Activated T-cell treated with anti-CD3 and anti-CD28 coated beads for 4 hours (primary cell): Measurements from ENCODE around the gene TBX19.
"Not testable (repeated sequence)": the region's sequence is repeated elsewhere in the genome, so short reads cannot be mapped to it uniquely, and the experiment has no call there.

Experiments used
- DNase-seq: peaks from one replicate; pipeline ENCODE4 v3.0.0-alpha.2; 2020

TBX19 gene

DNA sequence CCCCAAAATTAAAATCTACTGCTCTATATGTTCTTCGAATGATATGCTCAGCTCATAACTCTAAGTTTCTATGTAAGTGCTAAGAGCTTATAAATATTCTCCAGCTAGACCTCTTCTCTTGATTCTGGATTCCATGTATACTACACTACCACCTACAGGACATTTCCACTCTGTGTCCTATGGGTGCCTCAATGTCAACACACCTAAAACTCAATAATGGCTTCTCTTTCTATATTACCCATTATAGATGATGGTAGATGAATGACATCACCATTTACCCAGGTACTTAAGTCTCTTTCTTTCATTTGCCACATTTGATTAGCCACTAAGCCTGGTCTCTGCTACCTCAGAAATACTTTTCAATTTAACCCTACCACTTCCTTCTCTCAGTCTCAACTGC, 41.3 kb downstream of the TBX19 start:
- DNase-seq = no peak

DNA sequence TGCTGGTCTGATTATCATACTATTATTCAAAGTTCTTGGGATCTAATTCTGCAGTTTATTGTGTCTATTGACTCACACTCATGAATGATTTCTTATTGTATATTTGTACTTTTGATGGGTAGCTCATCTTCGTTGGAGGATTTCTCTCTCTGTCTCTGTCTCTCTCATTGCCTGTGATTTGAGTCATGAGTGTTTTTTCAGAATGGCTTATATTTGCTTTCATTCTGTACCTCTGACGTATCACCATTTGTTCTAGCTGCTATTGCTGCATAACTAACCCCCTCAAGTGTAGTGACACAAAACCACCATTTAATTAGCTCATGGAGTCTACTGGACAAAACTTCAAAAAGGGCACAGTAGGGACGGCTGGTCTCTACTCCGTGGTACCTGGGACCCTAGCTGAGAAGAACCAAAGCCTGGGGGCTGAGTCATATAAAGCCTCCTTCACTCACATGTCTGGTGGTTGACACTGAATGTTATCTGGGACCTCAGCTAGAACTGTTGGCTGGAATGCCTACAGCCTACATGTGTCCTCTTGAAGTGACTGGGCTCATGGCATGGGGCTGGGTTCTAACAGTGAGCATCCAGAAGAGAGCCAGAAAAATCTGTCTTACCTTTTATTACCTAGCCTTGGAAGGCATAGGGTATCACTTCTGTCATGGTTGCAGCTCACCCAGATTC, 44.2 kb downstream of the TBX19 start:
- DNase-seq = no peak

DNA sequence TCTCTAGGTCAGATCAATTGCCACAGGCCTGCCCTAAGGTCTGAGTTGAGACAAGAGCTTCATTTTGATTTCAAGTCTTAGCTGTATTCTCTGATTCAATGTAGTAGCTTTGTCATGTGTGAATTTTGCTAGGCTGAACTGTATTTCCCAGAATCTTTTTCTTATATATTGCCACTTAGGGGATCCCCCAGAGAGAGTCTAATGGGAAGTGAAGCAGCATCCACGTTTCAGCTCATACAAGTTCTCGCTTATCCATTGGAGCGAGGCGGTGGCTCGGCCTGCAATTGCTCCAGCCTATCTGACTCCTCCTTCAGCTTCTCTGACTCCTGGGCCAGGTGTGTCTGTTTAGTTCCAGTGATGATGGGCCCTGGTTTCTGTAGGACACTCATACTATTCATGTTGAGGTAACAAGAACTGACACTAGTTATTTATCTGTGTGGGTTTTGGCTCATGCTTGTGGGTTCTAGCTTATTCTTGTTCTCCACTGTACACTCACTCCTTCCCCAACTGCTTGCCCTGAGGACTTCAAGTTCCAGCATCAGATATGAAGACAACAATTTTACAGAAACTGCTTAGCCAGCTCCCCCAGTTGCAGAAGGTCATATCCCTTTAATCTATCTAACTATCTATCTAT, 48.2 kb downstream of the TBX19 start:
- DNase-seq = no peak

DNA sequence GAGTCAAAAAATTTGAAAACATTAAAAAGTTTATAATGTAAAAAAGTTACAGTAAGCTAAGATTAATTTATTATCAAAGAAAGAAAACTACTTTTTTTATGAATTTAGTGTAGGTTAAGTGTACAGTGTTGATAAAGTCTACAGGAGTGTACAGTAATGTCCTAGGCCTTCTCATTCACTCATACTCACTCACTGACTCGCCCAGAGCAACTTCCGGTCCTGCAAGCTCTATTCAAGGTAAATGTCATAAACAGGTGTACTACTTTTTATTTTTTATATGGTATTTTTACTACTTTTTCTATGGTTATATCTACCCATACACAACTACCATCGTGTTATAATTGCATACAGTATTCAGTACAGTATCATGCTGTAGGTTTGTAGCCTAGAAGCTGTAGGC, 49.6 kb downstream of the TBX19 start:
- DNase-seq = no peak

GRCh38 chr1:168331569-168331968, 50.9 kb downstream of the TBX19 start:
- no peak for DNase-seq

DNA sequence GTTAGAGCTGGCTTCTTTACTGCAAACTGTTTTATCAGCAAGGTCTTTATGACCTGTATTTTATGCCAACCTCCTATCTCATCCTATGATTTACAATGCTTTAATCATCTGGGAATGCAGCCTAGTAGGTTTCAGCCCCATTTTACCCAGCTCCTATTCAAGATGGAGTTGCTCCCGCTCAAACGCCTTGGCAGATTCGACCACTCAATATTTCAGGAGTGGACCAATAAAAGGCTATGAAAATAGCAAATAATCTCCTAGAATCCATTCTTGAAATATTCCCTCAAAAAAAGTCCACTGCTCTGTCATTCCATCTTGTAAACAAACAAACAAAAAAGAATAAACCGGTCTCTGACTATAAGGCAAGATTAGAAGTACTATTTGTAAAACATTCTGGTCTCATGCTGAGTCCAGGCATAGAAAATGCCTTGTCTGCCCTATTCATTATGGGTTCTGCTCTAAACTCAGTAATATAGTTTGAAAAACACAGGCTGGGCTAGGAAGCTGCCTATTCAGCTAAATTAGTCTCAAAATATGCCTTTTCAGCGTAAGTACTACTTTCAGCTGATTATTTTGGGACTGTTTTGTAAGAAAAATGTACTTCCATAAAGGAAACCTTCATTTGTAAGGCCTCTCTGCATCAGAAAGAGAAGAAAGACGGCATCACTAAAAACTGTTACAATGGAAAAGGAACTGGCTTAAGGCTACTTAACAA, 53.0 kb downstream of the TBX19 start:
- DNase-seq = no peak

DNA sequence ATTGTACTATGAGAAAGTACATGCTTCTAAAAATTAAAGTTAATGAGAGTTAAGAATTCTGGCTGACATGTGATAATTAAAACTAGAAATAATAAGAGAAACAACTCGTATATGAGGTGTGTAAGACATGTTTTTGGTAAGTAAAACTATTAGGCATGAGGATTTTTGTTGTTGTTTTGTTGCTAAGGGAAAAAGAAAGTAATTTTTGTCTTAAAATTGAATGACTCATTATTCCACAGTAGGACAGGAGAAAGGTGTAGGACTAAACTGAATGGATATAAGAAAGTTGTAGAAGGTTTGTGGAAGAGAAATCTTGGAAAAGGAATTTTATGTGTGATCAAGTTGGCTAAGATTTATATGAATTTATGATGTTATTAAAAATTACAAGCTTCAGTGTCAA, 54.8 kb downstream of the TBX19 start:
- DNase-seq = no peak

- no peak for DNase-seq
These were observed 58.2 kb downstream of the TBX19 start for GRCh38 chr1:168338589-168339503.

- no peak for DNase-seq
These were observed 60.3 kb downstream of the TBX19 start for GRCh38 chr1:168340781-168341482.

DNA sequence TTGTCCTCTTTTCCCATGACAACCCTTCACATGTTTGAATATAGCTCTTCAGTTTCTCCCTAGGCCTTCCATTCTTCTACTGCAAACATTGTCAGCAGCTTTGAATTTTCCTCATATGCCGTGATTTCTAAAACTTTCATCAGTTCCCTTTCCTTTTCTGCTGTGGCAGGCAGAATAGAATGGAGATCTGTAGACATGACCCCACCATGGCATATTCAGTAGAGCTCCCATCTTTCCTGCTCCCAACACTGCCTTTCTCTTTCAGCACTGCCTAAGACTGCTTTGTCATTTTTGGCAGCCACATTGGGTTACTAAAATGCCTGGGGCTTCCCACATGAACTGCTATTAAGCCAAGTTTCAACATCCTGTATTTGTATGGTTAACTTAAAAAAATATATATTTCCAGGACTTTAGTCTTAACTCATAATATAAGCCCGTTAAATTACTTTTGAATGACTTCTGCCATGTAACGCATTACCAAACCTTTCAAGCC, 60.9 kb downstream of the TBX19 start:
- no peak for DNase-seq

DNA sequence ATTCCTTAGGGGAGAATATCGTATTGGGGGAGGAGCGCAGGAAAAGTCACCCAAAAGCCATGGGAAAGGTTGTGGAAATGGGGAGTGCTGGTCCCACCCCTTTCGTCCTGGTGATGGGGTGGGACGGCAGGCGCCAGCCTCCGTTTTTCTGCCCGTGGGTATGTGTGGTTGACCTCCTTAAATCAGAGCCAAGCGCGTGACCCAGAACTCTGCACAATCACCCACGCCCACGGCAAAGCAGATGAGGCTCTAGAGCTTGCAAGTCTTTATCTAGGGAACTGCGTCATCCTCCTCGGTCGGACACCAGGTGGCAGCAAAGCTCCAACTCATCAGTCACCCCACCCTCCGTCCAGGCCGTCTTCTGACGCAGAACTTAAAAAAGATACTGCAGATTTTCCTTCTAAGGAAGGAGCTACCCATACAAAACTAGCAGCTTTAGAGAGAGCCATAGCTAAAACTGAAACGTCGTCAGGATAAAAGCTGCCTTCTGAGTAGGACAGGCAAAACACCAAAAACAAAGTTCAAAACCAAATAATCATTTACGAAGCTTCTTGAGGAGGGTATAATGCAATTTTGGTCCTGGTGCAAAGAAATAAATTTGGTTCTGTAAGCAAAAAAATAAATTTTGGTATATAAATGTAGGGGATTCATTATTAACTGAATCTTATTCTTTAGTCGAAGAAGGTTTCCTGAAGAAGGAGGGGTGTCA, 62.0 kb downstream of the TBX19 start:
- peak; percentile 85 for DNase-seq

GRCh38 chr1:168343566-168343965, 62.9 kb downstream of the TBX19 start:
- no peak for DNase-seq

- no peak for DNase-seq
These were observed 63.8 kb downstream of the TBX19 start for GRCh38 chr1:168344517-168344916.

GRCh38 chr1:168345939-168346338, 65.3 kb downstream of the TBX19 start:
- no peak for DNase-seq

DNA sequence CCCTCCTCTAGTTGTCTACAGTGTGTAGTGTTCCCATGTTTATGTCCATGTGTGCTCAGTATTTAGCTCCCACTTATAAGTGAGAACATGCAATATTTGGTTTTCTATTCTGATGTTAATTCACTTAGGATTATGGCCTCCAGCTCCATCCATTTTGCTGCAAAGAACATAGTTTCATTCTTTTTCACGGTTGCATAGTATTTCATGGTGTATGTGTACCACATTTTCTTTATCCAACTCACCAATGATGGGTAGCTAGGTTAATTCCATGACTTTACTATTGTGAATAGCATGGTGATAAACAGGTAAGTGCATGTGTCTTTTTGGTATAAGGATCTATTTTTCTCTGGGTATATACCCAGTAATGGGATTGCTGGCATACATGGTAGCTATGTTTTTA, 67.0 kb downstream of the TBX19 start:
- DNase-seq = no peak

DNA sequence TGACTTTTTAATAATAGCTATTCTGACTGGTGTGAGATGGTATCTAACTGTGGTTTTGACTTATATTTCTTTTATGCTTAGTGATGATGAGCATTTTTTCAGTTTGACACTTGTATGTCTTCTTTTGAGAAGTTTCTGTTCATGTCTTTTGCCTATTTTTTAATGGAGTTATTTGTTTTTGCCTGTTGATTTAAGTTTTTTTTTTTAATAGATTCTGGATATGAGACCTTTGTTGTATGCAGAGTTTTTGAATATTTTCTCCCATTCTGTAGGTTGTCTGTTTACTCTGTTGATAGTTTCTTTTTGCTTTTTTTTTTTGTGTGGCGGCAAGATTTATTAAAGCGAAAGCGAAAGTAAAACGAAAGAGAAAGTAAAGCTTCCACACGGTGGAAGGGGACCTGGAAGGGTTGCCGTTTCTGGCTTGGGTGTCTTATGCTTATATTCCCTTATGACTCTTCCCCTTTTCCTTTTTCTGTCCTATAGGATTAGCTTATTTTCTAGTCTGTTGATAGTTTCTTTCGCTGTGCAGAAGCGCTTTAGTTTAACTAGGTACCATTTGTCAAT, 67.6 kb downstream of the TBX19 start:
- peak; percentile 9 for DNase-seq

DNA sequence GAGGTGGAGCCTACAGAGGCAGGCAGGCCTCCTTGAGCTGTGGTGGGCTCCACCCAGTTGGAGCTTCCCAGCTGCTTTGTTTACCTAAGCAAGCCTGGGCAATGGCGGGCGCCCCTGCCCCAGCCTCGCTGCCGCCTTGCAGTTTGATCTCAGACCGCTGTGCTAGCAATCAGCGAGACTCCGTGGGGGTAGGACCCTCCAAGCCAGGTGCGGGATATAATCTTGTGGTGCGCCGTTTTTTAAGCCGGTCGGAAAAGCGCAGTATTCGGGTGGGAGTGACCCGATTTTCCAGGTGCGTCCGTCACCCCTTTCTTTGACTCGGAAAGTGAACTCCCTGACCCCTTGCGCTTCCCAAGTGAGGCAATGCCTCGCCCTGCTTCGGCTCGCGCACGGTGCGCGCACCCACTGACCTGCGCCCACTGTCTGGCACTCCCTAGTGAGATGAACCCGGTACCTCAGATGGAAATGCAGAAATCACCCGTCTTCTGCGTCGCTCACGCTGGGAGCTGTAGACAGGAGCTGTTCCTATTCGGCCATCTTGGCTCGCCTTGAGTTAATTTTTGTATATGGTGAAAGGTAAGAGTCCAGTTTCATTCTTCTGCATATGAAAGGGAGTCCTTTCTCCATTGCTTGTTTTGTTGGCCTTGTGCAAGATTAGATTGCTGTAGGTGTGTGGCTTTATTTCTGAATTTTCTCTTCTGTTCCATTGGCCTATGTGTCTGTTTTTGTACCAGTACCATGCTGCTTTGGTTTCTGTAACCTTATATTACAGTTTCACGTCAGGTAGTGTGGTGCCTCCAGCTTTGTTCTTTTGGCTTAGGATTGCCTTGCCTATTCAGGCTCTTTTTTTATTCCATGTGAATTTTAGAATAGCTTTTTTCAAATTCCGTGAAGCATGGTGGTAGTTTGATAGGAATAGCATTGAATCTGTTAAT, 73.9 kb downstream of the TBX19 start:
- DNase-seq = not testable (repeated sequence)

- no peak for DNase-seq
These were observed 79.7 kb downstream of the TBX19 start for GRCh38 chr1:168360151-168361021.

DNA sequence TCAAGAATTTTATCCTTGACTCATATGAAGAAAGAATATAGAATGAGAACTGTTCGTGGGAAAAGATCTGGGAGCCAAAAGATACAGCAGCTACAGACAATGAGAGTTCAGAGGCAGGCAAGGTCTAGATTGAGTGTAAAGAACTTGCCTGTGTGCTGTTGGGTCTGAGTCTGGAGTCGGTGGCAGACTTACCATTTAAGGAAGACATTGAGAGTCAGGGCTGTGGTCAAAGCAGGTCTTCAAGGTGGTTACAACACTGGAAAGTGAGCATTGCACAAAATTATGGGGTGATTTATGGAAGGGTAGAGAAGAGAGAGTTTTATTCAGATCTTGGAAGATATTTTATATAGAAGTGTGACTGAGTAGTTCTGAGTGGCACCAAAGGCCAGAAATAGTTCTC, 80.6 kb downstream of the TBX19 start:
- no peak for DNase-seq
